H1 (cell line): Measurements from ENCODE around the gene LRRC4C. TPM values are rescaled to one million over a fixed set of nuclear protein-coding genes. Genes with fewer than 3 reads are reported as not detected.

Experiments used
- CTCF ChIA-PET: fragments of 300-600 bp; sonication (Branson Sonifier 250); formaldehyde crosslinking; loops from one replicate; lab custom pipeline; 2021; ENCODE audit not compliant: partially characterized antibody; lab: Charles Lee
- POLR2A ChIA-PET: fragments of 300-600 bp; sonication (Branson Sonifier 250); formaldehyde crosslinking; loops from one replicate; lab custom pipeline; 2021; ENCODE audit warnings: inconsistent platforms; ENCODE audit not compliant: partially characterized antibody; lab: Charles Lee
- DNase-seq, 2 experiments: peaks; one replicate each; pipeline versions ENCODE4 v3.0.0 to v3.0.0-alpha.2; 2010 to 2022; ENCODE audit warnings: low spot score in 2 of 2, low read depth in 1 of 2, mixed read lengths in 1 of 2
- FAIRE-seq: peaks from 2 replicates; lab custom pipeline; 2011; peaks lifted over from hg19 to GRCh38; lab: Jason Lieb, UNC
- H2AFZ ChIP-seq: 2 replicates; pipeline ENCODE4 v1.8.1; 2012; ENCODE audit warnings: low read length, inconsistent platforms
- H2AK5ac ChIP-seq: 2 replicates; pipeline ENCODE4 v1.6.1; 2013; ENCODE audit warnings: low read depth, low read length
- H2BK120ac ChIP-seq: replicated peaks from 2 replicates; pipeline ENCODE3; 2013; ENCODE audit warnings: low read depth, low read length, inconsistent platforms
- H2BK12ac ChIP-seq: 2 replicates; pipeline ENCODE4 v1.6.1; 2013; ENCODE audit warnings: low read depth, low read length
- H2BK15ac ChIP-seq: 2 replicates; pipeline ENCODE4 v1.6.1; 2013; ENCODE audit warnings: low read length
- H2BK20ac ChIP-seq: 2 replicates; pipeline ENCODE4 v1.6.1; 2013; ENCODE audit warnings: low read length
- H2BK5ac ChIP-seq: 2 replicates; pipeline ENCODE4 v1.6.1; 2013; ENCODE audit warnings: low read depth, low read length
- H3K14ac ChIP-seq: 2 replicates; pipeline ENCODE4 v1.6.1; 2013; ENCODE audit warnings: inconsistent platforms; ENCODE audit not compliant: insufficient read length
- H3K18ac ChIP-seq: 2 replicates; pipeline ENCODE4 v1.6.1; 2013; ENCODE audit warnings: low read length; ENCODE audit errors: extremely low read depth
- H3K23ac ChIP-seq: 2 replicates; pipeline ENCODE4 v1.6.1; 2013; ENCODE audit warnings: inconsistent platforms; ENCODE audit not compliant: insufficient read length
- H3K23me2 ChIP-seq: 2 replicates; pipeline ENCODE4 v1.6.1; 2013; ENCODE audit warnings: low read depth, low read length
- H3K27ac ChIP-seq: 2 replicates; pipeline ENCODE4 v1.6.1; 2011; ENCODE audit warnings: low read depth, low read length, inconsistent platforms
- H3K27me3 ChIP-seq, 4 experiments: replicated peaks in 1 of 4; 1 replicate in 1 of 4; 2 replicates in 3 of 4; pipeline versions ENCODE4 v1.6.1 to v1.8.1; 2011 to 2013; ENCODE audit warnings: low read length in 3 of 4, mild to moderate bottlenecking in 3 of 4, inconsistent platforms in 2 of 4, mixed read lengths in 2 of 4, moderate library complexity in 1 of 4; ENCODE audit not compliant: control insufficient read depth in 3 of 4, insufficient read depth in 3 of 4; ENCODE audit errors: extremely low read depth in 1 of 4
- H3K36me3 ChIP-seq, 4 experiments: 2 replicates each; pipeline versions ENCODE4 v1.6.1 to v1.8.1; 2011 to 2013; ENCODE audit warnings: mild to moderate bottlenecking in 4 of 4, low read length in 3 of 4, moderate library complexity in 2 of 4, control low read depth in 1 of 4, inconsistent platforms in 1 of 4; ENCODE audit not compliant: insufficient read depth in 4 of 4, control insufficient read depth in 2 of 4
- H3K4ac ChIP-seq: replicated peaks from 2 replicates; pipeline ENCODE3; 2013; ENCODE audit warnings: low read length, low read depth, mixed read lengths, inconsistent platforms; ENCODE audit not compliant: insufficient read length
- H3K4me1 ChIP-seq, 4 experiments: replicated peaks in 1 of 4; 1 replicate in 1 of 4; 2 replicates in 3 of 4; pipeline versions ENCODE4 v1.6.1 to v1.8.1; 2011 to 2013; ENCODE audit warnings: low read length in 3 of 4, inconsistent platforms in 2 of 4, mixed read lengths in 1 of 4; ENCODE audit not compliant: insufficient read depth in 4 of 4, control insufficient read depth in 3 of 4
- H3K4me2 ChIP-seq, 2 experiments: 2 replicates each; pipeline versions ENCODE4 v1.6.1 to v1.8.1; 2011 to 2013; ENCODE audit warnings: low read depth in 2 of 2, low read length in 2 of 2, control low read depth in 1 of 2, inconsistent platforms in 1 of 2, mild to moderate bottlenecking in 1 of 2; ENCODE audit not compliant: insufficient read depth in 1 of 2
- H3K4me3 ChIP-seq, 4 experiments: fragments of 200-600, 300-600 bp in 1 of 4; sonication (generic), shearing (Covaris generic), sonication (Bioruptor Twin) in 1 of 4; 2 replicates each; pipeline versions ENCODE4 v1.5.1 to v1.8.1; 2011 to 2016; ENCODE audit warnings: low read length in 4 of 4, low read depth in 3 of 4, control low read depth in 2 of 4, inconsistent platforms in 2 of 4, mild to moderate bottlenecking in 2 of 4, mixed read lengths in 1 of 4, moderate library complexity in 1 of 4; ENCODE audit not compliant: insufficient read depth in 2 of 4; ENCODE audit errors: extremely low read depth in 1 of 4
- H3K56ac ChIP-seq: replicated peaks from 2 replicates; pipeline ENCODE3; 2013; ENCODE audit warnings: low read depth, mild to moderate bottlenecking, mixed read lengths, low read length, inconsistent platforms; ENCODE audit not compliant: insufficient read length
- H3K79me1 ChIP-seq: 2 replicates; pipeline ENCODE4 v1.6.1; 2013; ENCODE audit warnings: low read depth, low read length, control low read depth
- H3K79me2 ChIP-seq, 2 experiments: 2 replicates each; pipeline versions ENCODE4 v1.6.1 to v1.8.1; 2012 to 2013; ENCODE audit warnings: low read length in 2 of 2, mild to moderate bottlenecking in 2 of 2, inconsistent platforms in 1 of 2; ENCODE audit not compliant: insufficient read depth in 2 of 2, control insufficient read depth in 1 of 2
- H3K9ac ChIP-seq, 4 experiments: replicated peaks in 1 of 4; 1 replicate in 1 of 4; 2 replicates in 3 of 4; pipeline versions ENCODE4 v1.6.1 to v1.8.1; 2011 to 2013; ENCODE audit warnings: low read depth in 3 of 4, low read length in 3 of 4, control low read depth in 2 of 4, mild to moderate bottlenecking in 2 of 4, moderate library complexity in 2 of 4, inconsistent platforms in 1 of 4; ENCODE audit errors: extremely low read depth in 1 of 4
- H3K9me3 ChIP-seq, 2 experiments: 2 replicates each; pipeline versions ENCODE4 v1.6.1 to v1.8.1; 2012 to 2013; ENCODE audit warnings: mild to moderate bottlenecking in 2 of 2, moderate library complexity in 2 of 2, control low read depth in 1 of 2, inconsistent platforms in 1 of 2, low read depth in 1 of 2, low read length in 1 of 2, mixed read lengths in 1 of 2; ENCODE audit not compliant: insufficient read depth in 2 of 2
- H4K20me1 ChIP-seq, 2 experiments: replicated peaks in 1 of 2; 2 replicates each; pipeline versions ENCODE3 to v1.8.1; 2011 to 2013; ENCODE audit warnings: inconsistent platforms in 2 of 2, low read length in 2 of 2, mild to moderate bottlenecking in 1 of 2; ENCODE audit not compliant: insufficient read depth in 2 of 2, control insufficient read depth in 1 of 2
- H4K5ac ChIP-seq: 2 replicates; pipeline ENCODE4 v1.6.1; 2013; ENCODE audit warnings: low read length, low read depth, mixed read lengths, inconsistent platforms; ENCODE audit not compliant: insufficient read length
- H4K8ac ChIP-seq: 2 replicates; pipeline ENCODE4 v1.8.0; 2013; ENCODE audit warnings: mild to moderate bottlenecking, moderate library complexity, low read length, inconsistent platforms; ENCODE audit not compliant: insufficient read depth; ENCODE audit errors: extremely low read depth
- H4K91ac ChIP-seq: replicated peaks from 2 replicates; pipeline ENCODE3; 2013; ENCODE audit warnings: low read length, mixed read lengths, inconsistent platforms; ENCODE audit not compliant: insufficient read length
- SP1 ChIP-seq: IDR thresholded peaks from 2 replicates; pipeline ENCODE4 v1.6.1; 2011; ENCODE audit warnings: low read depth, low read length
- SP2 ChIP-seq: IDR thresholded peaks from 2 replicates; pipeline ENCODE4 v1.6.1; 2012; ENCODE audit warnings: mild to moderate bottlenecking, low read length, inconsistent platforms
- TAF7 ChIP-seq: optimal IDR thresholded peaks from 2 replicates; pipeline ENCODE3; 2011; ENCODE audit warnings: low read depth, mild to moderate bottlenecking, inconsistent platforms, low read length, moderate library complexity, borderline replicate concordance
- TCF12 ChIP-seq: IDR thresholded peaks from 2 replicates; pipeline ENCODE4 v1.6.1; 2011; ENCODE audit warnings: low read depth, mild to moderate bottlenecking, low read length
- WGBS, 2 experiments: shearing (Covaris generic) in 1 of 2; methylation state at CpG; one replicate each; pipeline versions ENCODE4 v1.1.6 to v1.1.7; 2013 to 2015; ENCODE audit warnings: low lambda C conversion rate in 2 of 2, mixed read lengths in 2 of 2, inconsistent platforms in 1 of 2, low coverage in 1 of 2, missing lambda C conversion rate in 1 of 2; ENCODE audit not compliant: insufficient replicate concordance in 2 of 2, insufficient coverage in 1 of 2, insufficient read length in 1 of 2; ENCODE audit errors: extremely low coverage in 1 of 2, missing lambda C conversion rate in 1 of 2; 5-methylcytosine and 5-hydroxymethylcytosine counted together
- polyA plus RNA-seq, 7 experiments: library from polyadenylated mRNA; depleted of rRNA in 3 of 7; stranded (reverse) in 5 of 7; unstranded in 2 of 7; fragments of >200 nt in 5 of 7; fragments of 200-250 nt in 2 of 7; gene quantifications; 1 replicate in 5 of 7; 2 replicates in 1 of 7; 4 replicates in 1 of 7; pipeline versions ENCODE4 v1.2.1 to v1.2.3, GENCODE V29; 2011 to 2013; ENCODE audit warnings: missing spikeins in 2 of 7, mixed read lengths in 2 of 7
- total RNA-seq: library from RNA; stranded (reverse); fragmentation: NEBNext Ultra II Directional; extraction: Animal tissue kit (Norgen Biotek cat#: 25700); gene quantifications from 2 replicates; pipeline ENCODE4 v1.2.1, GENCODE V29; 2021

Gene LRRC4C
- total and polyA plus RNA-seq, 2 of the 8 experiments (the other 6 are each of a cell fraction or from before 2014, with no cell fraction given): 0.23 to 2.2 TPM

DNA sequence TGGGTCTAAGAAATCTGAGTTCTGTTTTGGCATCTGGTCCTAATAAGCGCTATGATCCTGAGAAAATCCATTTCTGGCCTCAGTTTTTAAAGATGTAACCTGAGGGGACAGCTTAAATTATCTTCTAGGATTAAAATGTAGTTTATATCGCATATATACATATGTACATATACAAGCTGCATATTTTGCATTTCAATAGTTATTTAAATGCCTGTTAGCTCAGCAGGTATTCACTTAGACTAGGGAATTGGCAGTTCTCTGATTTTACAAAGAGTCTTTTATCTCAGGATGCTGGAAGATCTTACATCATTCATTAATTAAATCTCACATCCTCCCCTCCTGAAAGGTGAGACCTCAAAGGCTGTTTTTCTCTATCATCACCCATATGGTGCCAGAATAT is 1232.8 kb downstream of the LRRC4C start:
- Histone ChIP-seq H2BK12ac (no peak overlapping the region), H4K20me1 (no peaks in the 10 kb centered on the region), H3K23me2 (no peaks in the 10 kb centered on the region), H3K56ac (no peak overlapping the region), H3K4me2 (peak overlapping the region in 1 of 2 experiments; percentile 29; a peak in 1 of 4 replicates), H3K18ac (no peak overlapping the region), H3K79me2 (no peaks in the 10 kb centered on the region), H3K4me1 (peaks cover 0 to 8% (median 5%) of the 10 kb centered on the region in 4 experiments; a peak in 4 of 7 replicates), H3K36me3 (no peaks in the 10 kb centered on the region), H4K5ac (no peak overlapping the region), H3K4ac (no peak overlapping the region), H2AFZ (no peak overlapping the region), H3K4me3 (no peak overlapping the region), H2BK120ac (no peak overlapping the region), H2BK5ac (no peak overlapping the region), H3K14ac (no peak overlapping the region), H3K9ac (no peak overlapping the region), H4K91ac (no peak overlapping the region), H2BK20ac (no peak overlapping the region), H3K9me3 (no peaks in the 10 kb centered on the region), H2BK15ac (no peak overlapping the region), H4K8ac (no peak overlapping the region), H3K79me1 (no peaks in the 10 kb centered on the region), H3K27me3 (no peaks in the 10 kb centered on the region), H2AK5ac (no peak overlapping the region), H3K27ac (no peak overlapping the region), H3K23ac (no peak overlapping the region)
- TF ChIP-seq TCF12: no peak
- no peak for TF ChIP-seq SP2
- no peak for TF ChIP-seq TAF7
- no peak for TF ChIP-seq SP1
- POLR2A ChIA-PET: no interaction called here
- WGBS, 2 experiments: 34% methylated on average over 2 of the region's 2 CpGs; no CpG with 5 or more reads in 1 of the 2 experiments
- FAIRE-seq (no peak), DNase-seq (no peak)
- CTCF ChIA-PET: interaction anchor here (0.8 kb wide), 1 partner anchor 67 kb away, joined by 4 read pairs; no protein-coding TSS in a partner anchor
